ENCODE results near the gene ABI3BP.

ABI3BP gene

DNA sequence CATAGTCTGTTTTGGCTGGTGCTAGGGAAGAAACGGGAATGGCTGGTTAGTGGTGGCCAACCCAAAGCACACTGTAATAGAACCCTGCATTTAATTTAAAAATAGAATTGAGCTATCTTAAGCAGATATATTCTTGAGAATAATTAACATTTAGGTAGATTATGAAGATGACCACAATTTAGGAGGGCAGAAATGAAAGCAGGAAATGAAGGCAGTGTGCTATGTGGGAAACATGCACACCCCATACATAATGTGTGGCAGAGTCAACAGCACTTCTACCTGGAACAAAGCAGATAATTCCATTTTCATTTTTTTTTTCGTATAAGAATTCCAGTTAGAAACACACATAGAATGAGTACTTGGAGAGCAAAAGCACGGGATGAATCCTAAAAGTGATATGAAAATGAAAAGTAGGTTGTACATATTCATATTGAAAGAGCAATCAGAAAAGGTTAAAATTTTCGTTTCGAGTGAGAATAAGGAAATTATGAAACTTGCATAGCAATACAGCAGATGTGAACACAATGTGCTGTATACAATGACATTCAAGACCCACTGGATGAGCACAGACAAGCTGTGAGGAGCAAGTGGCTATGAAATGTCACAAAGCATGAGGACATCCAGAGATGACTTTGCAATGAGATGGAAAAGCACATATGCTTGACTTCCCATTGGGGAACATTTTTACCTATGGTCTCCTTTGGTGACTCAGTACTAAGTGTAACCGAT lies 181.3 kb downstream of the ABI3BP start:
- Histone ChIP-seq H3K9ac (ENCODE audit: low read length) (no peak overlapping the region), H3K4me1 (ENCODE audit: control insufficient read depth, low read depth, low read length) (no peaks in the 10 kb centered on the region), H3K27ac (ENCODE audit: low read length) (no peak overlapping the region), H3K27me3 (ENCODE audit: control insufficient read depth, insufficient read depth, low read length) (no peaks in the 10 kb centered on the region), H3K9me3 (ENCODE audit: control insufficient read depth, low read depth, low read length) (no peaks in the 10 kb centered on the region), H3K4me3 (ENCODE audit: low read length) (no peak overlapping the region), H3K36me3 (ENCODE audit: control insufficient read depth, low read depth, low read length) (no peaks in the 10 kb centered on the region)

DNA sequence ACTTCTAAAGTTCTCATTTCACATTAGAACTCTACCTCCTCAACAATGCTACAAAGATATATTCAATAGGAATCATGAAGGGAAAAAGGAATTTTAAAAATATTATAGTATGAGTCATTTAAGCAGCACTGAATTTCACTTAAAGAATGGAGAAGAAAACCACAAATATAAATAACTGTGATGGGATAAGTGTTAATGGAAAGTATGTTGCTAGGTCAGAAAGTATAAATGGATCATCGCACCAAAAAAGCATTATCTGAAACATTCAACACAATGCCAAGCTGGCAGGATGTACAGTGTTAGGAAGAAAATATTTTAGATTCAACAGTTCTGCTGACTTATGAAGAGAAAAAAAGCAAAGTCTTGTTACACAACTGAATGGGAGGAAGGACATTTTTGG lies 182.6 kb downstream of the ABI3BP start:
- Histone ChIP-seq H3K27ac (ENCODE audit: low read length) (no peak overlapping the region), H3K4me1 (ENCODE audit: control insufficient read depth, low read depth, low read length) (no peaks in the 10 kb centered on the region), H3K4me3 (ENCODE audit: low read length) (no peak overlapping the region), H3K36me3 (ENCODE audit: control insufficient read depth, low read depth, low read length) (no peaks in the 10 kb centered on the region), H3K9ac (ENCODE audit: low read length) (no peak overlapping the region), H3K9me3 (ENCODE audit: control insufficient read depth, low read depth, low read length) (no peaks in the 10 kb centered on the region), H3K27me3 (ENCODE audit: control insufficient read depth, insufficient read depth, low read length) (no peaks in the 10 kb centered on the region)

DNA sequence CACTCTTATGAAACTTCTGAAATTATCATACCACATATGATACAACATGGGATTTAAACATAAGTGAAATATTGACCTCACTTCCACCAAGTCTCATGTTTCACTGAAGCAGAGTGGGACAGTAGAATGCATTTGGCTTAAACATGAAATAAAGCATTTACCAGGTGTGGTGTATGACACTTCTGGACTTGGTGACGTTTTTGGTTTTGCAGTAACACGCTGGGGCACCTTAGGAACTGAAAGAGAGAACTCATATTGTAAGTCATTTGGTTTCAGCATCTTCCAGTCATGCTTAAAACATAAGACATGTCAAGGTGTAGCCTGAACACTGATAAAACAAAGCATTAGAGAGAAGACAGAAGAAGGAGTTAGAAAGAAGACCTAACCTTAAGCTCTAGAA lies 188.6 kb downstream of the ABI3BP start:
- no peaks in the 10 kb centered on the region for H3K9me3 ChIP-seq (ENCODE audit: control insufficient read depth, low read depth, low read length)
- H3K4me3 ChIP-seq (ENCODE audit: low read length) = no peak overlapping the region
- no peak overlapping the region for H3K27ac ChIP-seq (ENCODE audit: low read length)
- no peaks in the 10 kb centered on the region for H3K27me3 ChIP-seq (ENCODE audit: control insufficient read depth, insufficient read depth, low read length)
- no peaks in the 10 kb centered on the region for H3K4me1 ChIP-seq (ENCODE audit: control insufficient read depth, low read depth, low read length)
- H3K9ac ChIP-seq (ENCODE audit: low read length) = no peak overlapping the region
- no peaks in the 10 kb centered on the region for H3K36me3 ChIP-seq (ENCODE audit: control insufficient read depth, low read depth, low read length)

DNA sequence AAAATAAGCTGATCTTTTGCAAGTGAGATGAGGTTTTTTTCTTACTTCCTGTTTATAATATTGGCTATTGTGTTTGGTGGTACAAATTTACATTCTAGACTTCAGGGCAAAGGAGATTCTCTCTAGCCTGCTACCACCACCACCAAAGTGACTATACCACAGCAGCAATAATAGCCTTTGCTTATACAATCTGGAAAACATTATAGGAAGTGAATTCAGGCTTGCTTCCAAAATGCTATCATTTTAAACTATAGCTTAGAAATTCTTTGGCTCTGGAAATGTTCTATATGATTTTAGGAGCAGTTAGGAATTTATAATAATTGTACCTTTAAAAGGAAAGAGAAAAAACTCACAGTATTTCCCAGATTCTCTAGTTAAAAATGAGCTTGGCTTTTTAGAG lies 189.5 kb downstream of the ABI3BP start:
- no peaks in the 10 kb centered on the region for H3K36me3 ChIP-seq (ENCODE audit: control insufficient read depth, low read depth, low read length)
- H3K27me3 ChIP-seq (ENCODE audit: control insufficient read depth, insufficient read depth, low read length) = no peaks in the 10 kb centered on the region
- no peak overlapping the region for H3K9ac ChIP-seq (ENCODE audit: low read length)
- no peak overlapping the region for H3K27ac ChIP-seq (ENCODE audit: low read length)
- no peak overlapping the region for H3K4me3 ChIP-seq (ENCODE audit: low read length)
- no peaks in the 10 kb centered on the region for H3K4me1 ChIP-seq (ENCODE audit: control insufficient read depth, low read depth, low read length)
- no peaks in the 10 kb centered on the region for H3K9me3 ChIP-seq (ENCODE audit: control insufficient read depth, low read depth, low read length)

DNA sequence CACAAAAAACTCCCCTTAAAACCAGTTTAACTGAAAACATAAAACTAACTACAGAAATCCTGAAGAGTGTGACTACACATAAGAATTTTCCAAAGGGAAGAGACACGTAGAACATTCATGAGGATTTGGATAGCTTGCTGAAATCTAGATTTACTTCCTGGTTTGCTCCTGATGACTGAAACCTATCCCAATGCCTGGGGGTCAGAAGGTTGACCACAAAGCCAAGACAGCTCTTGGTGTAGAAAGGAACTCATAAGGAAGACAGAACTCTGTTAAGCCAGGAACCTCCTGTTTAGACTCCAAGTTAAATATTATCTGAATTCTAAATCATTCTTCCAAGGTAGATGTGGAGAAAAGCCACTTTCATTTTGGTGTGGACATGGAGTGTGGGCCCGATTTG lies 191.1 kb downstream of the ABI3BP start:
- H3K4me1 ChIP-seq (ENCODE audit: control insufficient read depth, low read depth, low read length) = no peaks in the 10 kb centered on the region
- no peak overlapping the region for H3K9ac ChIP-seq (ENCODE audit: low read length)
- no peaks in the 10 kb centered on the region for H3K27me3 ChIP-seq (ENCODE audit: control insufficient read depth, insufficient read depth, low read length)
- no peak overlapping the region for H3K27ac ChIP-seq (ENCODE audit: low read length)
- no peaks in the 10 kb centered on the region for H3K36me3 ChIP-seq (ENCODE audit: control insufficient read depth, low read depth, low read length)
- H3K9me3 ChIP-seq (ENCODE audit: control insufficient read depth, low read depth, low read length) = no peaks in the 10 kb centered on the region
- no peak overlapping the region for H3K4me3 ChIP-seq (ENCODE audit: low read length)

DNA sequence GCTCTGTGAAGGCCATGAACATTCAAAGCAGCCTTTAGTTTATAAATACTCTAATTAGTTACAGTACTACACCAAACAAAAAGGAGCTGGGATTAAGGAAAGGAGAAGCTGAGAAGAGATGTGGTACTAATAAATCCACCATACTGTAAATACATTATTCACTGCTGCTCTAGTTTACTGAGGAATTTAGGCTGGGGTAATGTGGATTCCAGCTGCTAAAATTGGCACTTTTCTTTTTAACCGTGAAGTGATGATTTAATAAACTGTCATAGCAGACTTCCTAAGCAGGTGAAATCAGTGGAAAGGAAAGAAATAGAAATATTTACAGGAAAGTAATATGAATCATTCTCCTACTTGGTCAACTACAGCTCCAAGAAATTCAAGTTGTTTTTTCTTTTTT lies 195.2 kb downstream of the ABI3BP start:
- H3K9ac ChIP-seq (ENCODE audit: low read length) = no peak overlapping the region
- no peaks in the 10 kb centered on the region for H3K4me1 ChIP-seq (ENCODE audit: control insufficient read depth, low read depth, low read length)
- H3K4me3 ChIP-seq (ENCODE audit: low read length) = no peak overlapping the region
- H3K9me3 ChIP-seq (ENCODE audit: control insufficient read depth, low read depth, low read length) = no peaks in the 10 kb centered on the region
- H3K27ac ChIP-seq (ENCODE audit: low read length) = no peak overlapping the region
- H3K27me3 ChIP-seq (ENCODE audit: control insufficient read depth, insufficient read depth, low read length) = no peaks in the 10 kb centered on the region
- no peaks in the 10 kb centered on the region for H3K36me3 ChIP-seq (ENCODE audit: control insufficient read depth, low read depth, low read length)

DNA sequence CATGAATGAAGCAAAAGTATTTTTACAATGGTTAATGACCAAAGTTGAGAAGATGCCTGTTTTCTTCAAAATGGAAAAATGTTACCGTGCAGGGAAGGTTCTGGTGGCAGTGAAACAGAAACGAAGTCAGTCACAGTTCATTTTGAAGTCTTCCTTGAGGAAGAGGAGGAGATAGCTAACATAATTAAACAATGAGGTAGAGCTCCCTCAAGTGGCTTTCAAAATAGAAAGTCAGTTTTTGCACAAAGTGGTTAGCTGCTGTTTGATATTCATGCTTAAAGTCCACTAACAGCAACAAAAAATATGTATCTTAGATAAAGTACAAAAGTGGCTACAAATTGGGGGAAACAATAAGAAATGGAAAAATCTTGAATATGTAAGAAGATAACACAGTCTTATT lies 196.7 kb downstream of the ABI3BP start:
- Histone ChIP-seq H3K9me3 (ENCODE audit: control insufficient read depth, low read depth, low read length) (no peaks in the 10 kb centered on the region), H3K27ac (ENCODE audit: low read length) (no peak overlapping the region), H3K4me1 (ENCODE audit: control insufficient read depth, low read depth, low read length) (no peaks in the 10 kb centered on the region), H3K27me3 (ENCODE audit: control insufficient read depth, insufficient read depth, low read length) (no peaks in the 10 kb centered on the region), H3K4me3 (ENCODE audit: low read length) (no peak overlapping the region), H3K36me3 (ENCODE audit: control insufficient read depth, low read depth, low read length) (no peaks in the 10 kb centered on the region), H3K9ac (ENCODE audit: low read length) (no peak overlapping the region)

DNA sequence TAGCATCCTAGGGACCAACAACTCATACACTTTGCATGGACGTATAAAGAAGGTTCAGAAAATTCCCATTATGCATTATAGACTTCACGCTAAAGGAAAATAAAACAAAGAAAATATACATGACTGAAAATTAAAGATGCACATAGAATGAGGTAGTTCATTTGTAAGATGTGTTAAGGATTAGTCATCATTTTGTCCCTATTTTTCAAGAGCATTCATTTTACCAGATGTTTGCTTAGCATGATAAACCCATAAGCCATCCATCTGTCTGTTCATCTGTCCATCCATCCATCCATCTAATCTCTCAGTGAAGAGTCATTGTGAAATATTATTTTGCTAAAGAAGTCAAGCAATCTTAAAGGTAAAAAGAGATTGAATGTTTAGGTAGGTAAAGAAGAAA lies 203.6 kb downstream of the ABI3BP start:
- H3K4me3 ChIP-seq (ENCODE audit: low read length) = no peak overlapping the region
- no peaks in the 10 kb centered on the region for H3K4me1 ChIP-seq (ENCODE audit: control insufficient read depth, low read depth, low read length)
- no peaks in the 10 kb centered on the region for H3K9me3 ChIP-seq (ENCODE audit: control insufficient read depth, low read depth, low read length)
- H3K27me3 ChIP-seq (ENCODE audit: control insufficient read depth, insufficient read depth, low read length) = no peaks in the 10 kb centered on the region
- no peak overlapping the region for H3K27ac ChIP-seq (ENCODE audit: low read length)
- no peaks in the 10 kb centered on the region for H3K36me3 ChIP-seq (ENCODE audit: control insufficient read depth, low read depth, low read length)
- H3K9ac ChIP-seq (ENCODE audit: low read length) = no peak overlapping the region

DNA sequence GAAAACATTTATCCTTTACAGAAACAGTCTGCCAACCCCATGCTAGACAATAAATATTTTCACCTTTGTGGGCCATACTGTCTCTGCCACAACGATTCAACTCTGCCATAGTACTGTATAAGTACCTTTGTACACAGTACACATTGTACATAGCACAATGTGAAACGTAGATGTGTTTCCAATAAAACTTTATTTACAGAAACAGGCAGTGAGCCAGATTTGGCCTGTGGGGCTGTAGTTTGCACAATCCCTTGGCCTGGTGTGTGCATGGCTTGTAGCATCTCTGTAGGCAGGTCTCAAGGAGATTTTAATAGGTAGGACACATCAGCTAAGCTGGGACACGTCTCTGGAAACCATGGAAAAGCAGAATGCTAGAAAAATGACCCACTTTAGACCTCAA lies 209.6 kb downstream of the ABI3BP start:
- H3K4me1 ChIP-seq (ENCODE audit: control insufficient read depth, low read depth, low read length) = no peaks in the 10 kb centered on the region
- no peaks in the 10 kb centered on the region for H3K36me3 ChIP-seq (ENCODE audit: control insufficient read depth, low read depth, low read length)
- no peaks in the 10 kb centered on the region for H3K27me3 ChIP-seq (ENCODE audit: control insufficient read depth, insufficient read depth, low read length)
- no peaks in the 10 kb centered on the region for H3K9me3 ChIP-seq (ENCODE audit: control insufficient read depth, low read depth, low read length)
- H3K27ac ChIP-seq (ENCODE audit: low read length) = no peak overlapping the region
- no peak overlapping the region for H3K9ac ChIP-seq (ENCODE audit: low read length)
- no peak overlapping the region for H3K4me3 ChIP-seq (ENCODE audit: low read length)

DNA sequence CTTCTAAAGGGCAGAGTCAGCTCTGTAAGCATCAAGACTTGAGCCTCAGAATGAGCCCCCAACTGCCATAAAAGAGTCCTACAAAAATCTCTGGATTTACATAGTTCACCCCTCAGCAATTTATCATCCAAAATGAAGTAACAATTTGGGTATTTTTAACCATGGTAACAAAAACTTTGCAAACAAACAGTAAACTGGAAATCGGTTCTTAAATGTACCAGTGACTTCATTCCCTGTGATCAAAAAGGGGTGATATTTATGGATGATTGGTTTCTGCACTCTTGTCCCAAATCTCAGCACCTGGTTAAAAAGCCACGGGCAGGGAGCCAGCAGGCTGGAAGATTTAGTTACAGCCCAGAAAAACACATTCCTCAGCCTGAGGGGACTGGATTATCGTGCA lies 210.3 kb downstream of the ABI3BP start:
- Histone ChIP-seq H3K4me1 (ENCODE audit: control insufficient read depth, low read depth, low read length) (no peaks in the 10 kb centered on the region), H3K9me3 (ENCODE audit: control insufficient read depth, low read depth, low read length) (no peaks in the 10 kb centered on the region), H3K36me3 (ENCODE audit: control insufficient read depth, low read depth, low read length) (no peaks in the 10 kb centered on the region), H3K27me3 (ENCODE audit: control insufficient read depth, insufficient read depth, low read length) (no peaks in the 10 kb centered on the region), H3K27ac (ENCODE audit: low read length) (no peak overlapping the region), H3K9ac (ENCODE audit: low read length) (no peak overlapping the region), H3K4me3 (ENCODE audit: low read length) (no peak overlapping the region)

DNA sequence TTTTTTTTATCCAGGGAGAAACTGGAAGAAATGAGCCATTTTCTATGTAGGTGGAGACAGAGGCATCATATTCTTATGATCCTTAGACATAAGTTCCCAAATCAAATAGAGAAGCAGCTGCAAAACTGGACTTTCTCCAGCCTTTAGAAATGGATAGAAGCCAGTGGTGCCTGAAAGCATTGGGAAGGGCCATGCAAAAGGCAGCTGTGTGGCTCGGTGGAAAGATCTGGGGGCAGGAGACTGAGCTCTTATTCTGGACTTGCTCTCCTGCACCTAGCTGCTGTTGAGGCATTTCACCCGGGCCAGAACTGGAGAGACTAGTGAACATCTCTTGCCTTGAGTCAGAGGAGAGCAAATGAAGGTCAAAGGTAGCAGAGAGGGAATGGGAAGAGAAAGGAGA lies 210.9 kb downstream of the ABI3BP start:
- no peaks in the 10 kb centered on the region for H3K36me3 ChIP-seq (ENCODE audit: control insufficient read depth, low read depth, low read length)
- no peak overlapping the region for H3K27ac ChIP-seq (ENCODE audit: low read length)
- no peak overlapping the region for H3K4me3 ChIP-seq (ENCODE audit: low read length)
- no peak overlapping the region for H3K9ac ChIP-seq (ENCODE audit: low read length)
- H3K27me3 ChIP-seq (ENCODE audit: control insufficient read depth, insufficient read depth, low read length) = no peaks in the 10 kb centered on the region
- no peaks in the 10 kb centered on the region for H3K4me1 ChIP-seq (ENCODE audit: control insufficient read depth, low read depth, low read length)
- no peaks in the 10 kb centered on the region for H3K9me3 ChIP-seq (ENCODE audit: control insufficient read depth, low read depth, low read length)

DNA sequence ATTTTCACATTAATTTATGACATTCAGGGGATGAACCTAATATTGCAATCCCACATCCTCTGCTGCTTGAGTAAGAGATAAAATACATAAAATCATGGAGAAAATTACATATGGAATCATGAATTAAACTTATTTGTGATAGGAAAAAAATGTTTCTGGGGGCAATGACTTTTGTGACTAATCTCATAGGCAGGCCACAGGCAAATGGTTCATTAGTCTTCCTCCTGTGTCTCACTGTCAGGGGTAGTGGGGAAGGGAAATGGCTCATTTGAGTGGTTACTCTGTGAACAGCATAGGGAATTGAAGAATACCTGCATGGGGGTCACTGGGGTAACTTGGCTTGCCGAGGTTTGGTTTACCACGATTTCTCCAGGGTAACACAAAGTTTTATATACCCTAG lies 211.9 kb downstream of the ABI3BP start:
- H3K27ac ChIP-seq (ENCODE audit: low read length) = no peak overlapping the region

More for the DNA sequence above, 211.9 kb downstream of the ABI3BP start:
- Histone ChIP-seq H3K4me1 (ENCODE audit: control insufficient read depth, low read depth, low read length) (no peaks in the 10 kb centered on the region), H3K9ac (ENCODE audit: low read length) (no peak overlapping the region), H3K27me3 (ENCODE audit: control insufficient read depth, insufficient read depth, low read length) (no peaks in the 10 kb centered on the region), H3K36me3 (ENCODE audit: control insufficient read depth, low read depth, low read length) (no peaks in the 10 kb centered on the region), H3K9me3 (ENCODE audit: control insufficient read depth, low read depth, low read length) (no peaks in the 10 kb centered on the region), H3K4me3 (ENCODE audit: low read length) (no peak overlapping the region)
